ENCODE results near the gene FHL2.

DNA sequence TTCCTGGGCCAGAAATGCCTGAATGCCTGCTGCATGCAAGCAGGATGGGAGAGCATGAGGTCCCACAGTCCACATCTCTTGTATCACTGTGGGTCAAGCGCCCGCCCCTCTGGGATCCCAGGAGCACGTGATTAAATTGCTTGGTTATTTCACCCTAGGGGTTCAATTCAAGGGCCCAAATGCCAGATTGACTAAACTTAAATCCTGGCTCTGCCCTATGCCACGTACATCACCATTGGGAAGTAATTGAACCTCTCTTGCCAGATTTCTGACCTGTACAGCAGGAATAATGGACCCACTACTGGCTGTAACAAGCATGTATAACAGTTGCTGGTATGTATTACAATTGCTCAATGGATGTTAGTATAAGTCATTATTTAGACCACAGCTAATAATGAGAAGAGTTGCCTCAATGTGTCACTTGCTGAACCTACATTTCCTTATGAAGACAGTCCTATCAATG, 19.9 kb downstream of the FHL2 start:
- no peak for TF ChIP-seq POLR2A (IDR thresholded peaks at IDR 0.05; ENCODE audit: low read length)
- TF ChIP-seq GATA1 (IDR thresholded peaks at IDR 0.05; ENCODE audit: low read depth, low read length): no peak

All from erythroblast (primary cell).